Activated CD4-positive, alpha-beta T cell treated with anti-CD3 and anti-CD28 coated beads, Interleukin-2, amount 10 ng/mL, durations not matched to agents 24 days and 14 days (primary cell): ENCODE results near the gene SYTL2. TPM values are rescaled to one million over a fixed set of nuclear protein-coding genes. Genes with fewer than 3 reads are reported as not detected.
"Not testable (repeated sequence)": the region's sequence is repeated elsewhere in the genome, so short reads cannot be mapped to it uniquely, and the experiment has no call there.

Experiments
- DNase-seq: peaks from one replicate; pipeline ENCODE4 v3.0.0; 2022
- H3K27ac Mint-ChIP-seq: one replicate; pipeline ENCODE4 v1.8.0; 2022; ENCODE audit warnings: mild to moderate bottlenecking, mixed read lengths
- H3K27me3 Mint-ChIP-seq: one replicate; pipeline ENCODE4 v1.8.0; 2022; ENCODE audit warnings: mixed read lengths
- H3K36me3 Mint-ChIP-seq: one replicate; pipeline ENCODE4 v1.8.0; 2022; ENCODE audit warnings: low read depth, mild to moderate bottlenecking, mixed read lengths
- H3K4me1 Mint-ChIP-seq: one replicate; pipeline ENCODE4 v1.8.0; 2021; ENCODE audit warnings: mixed read lengths
- H3K4me3 Mint-ChIP-seq: one replicate; pipeline ENCODE4 v1.8.0; 2022; ENCODE audit warnings: mild to moderate bottlenecking, moderate library complexity, mixed read lengths
- H3K9me3 Mint-ChIP-seq: one replicate; pipeline ENCODE4 v1.8.0; 2021; ENCODE audit warnings: mixed read lengths
- intact Hi-C: fragments of 100-400 bp; cut with micrococcal nuclease; formaldehyde crosslinking; loops from one replicate; pipeline ENCODE4 v1.15.1; 2023
- total RNA-seq: library from RNA; stranded (reverse); gene quantifications from 2 replicates; pipeline ENCODE4 v1.2.3, GENCODE V29; 2022

The SYTL2 gene
- 13.9 and 14.3 TPM in 2 replicates for total RNA-seq

GRCh38 chr11:85810871-85811611 lies at the start of gene SYTL2:
TSS of gene SYTL2 (minus strand) at chr11:85811141. CDS start at chr11:85757725, 53,416 bp downstream.
- Mint-ChIP-seq H3K4me3 (peak within 1 kb of the TSS; percentile 90), H3K36me3 (peaks cover 3% of the 10 kb centered on the region), H3K4me1 (peaks cover 39% of the 10 kb centered on the region), H3K9me3 (no peaks in the 10 kb centered on the region), H3K27me3 (peaks cover 11% of the 10 kb centered on the region), H3K27ac (peak within 1 kb of the TSS; percentile 78)
- DNase-seq, result peak; percentile 95
- intact Hi-C loops, result loop anchor here (1.0 kb wide), 2 partner anchors 13 to 55 kb away; no protein-coding TSS in a partner anchor

- peaks cover 14% of the 10 kb centered on the region for H3K27me3 Mint-ChIP-seq
- H3K9me3 Mint-ChIP-seq, H3K36me3 Mint-ChIP-seq, H3K4me1 Mint-ChIP-seq, H3K27ac Mint-ChIP-seq, DNase-seq, H3K4me3 Mint-ChIP-seq: not testable (repeated sequence)
- intact Hi-C loops, result loop anchor here (5.0 to 10.0 kb wide), 4 partner anchors 185 to 585 kb away; no protein-coding TSS in a partner anchor
Observed at GRCh38 chr11:85859541-85859940, 48.6 kb upstream of the SYTL2 start.

- no peak for DNase-seq
- peaks cover 11% of the 10 kb centered on the region for H3K4me1 Mint-ChIP-seq
- intact Hi-C loops, result loop anchor here (5.0 to 10.0 kb wide), 4 partner anchors 188 to 588 kb away; no protein-coding TSS in a partner anchor
- H3K9me3 Mint-ChIP-seq, result no peaks in the 10 kb centered on the region
- no peak overlapping the region for H3K4me3 Mint-ChIP-seq
- H3K27me3 Mint-ChIP-seq, result peaks cover 5% of the 10 kb centered on the region
- no peak overlapping the region for H3K27ac Mint-ChIP-seq
- peaks cover 11% of the 10 kb centered on the region for H3K36me3 Mint-ChIP-seq
Observed at GRCh38 chr11:85857098-85857497, 46.2 kb upstream of the SYTL2 start.

GRCh38 chr11:85855341-85855656 lies 44.4 kb upstream of the SYTL2 start, which contains the start of gene CCDC83:
TSS of gene CCDC83 (plus strand) at chr11:85855383. CDS start at chr11:85865124, 9,741 bp downstream.
- no peaks in the 10 kb centered on the region for H3K9me3 Mint-ChIP-seq
- H3K4me1 Mint-ChIP-seq, result peaks cover 11% of the 10 kb centered on the region
- H3K4me3 Mint-ChIP-seq, result peak within 1 kb of the TSS; percentile 94
- intact Hi-C loops, result loop anchor here (1.0 to 10.0 kb wide), 11 partner anchors 28 to 964 kb away; partner anchors contain the start of gene HIKESHI
- peaks cover 16% of the 10 kb centered on the region for H3K36me3 Mint-ChIP-seq
- H3K27ac Mint-ChIP-seq, result peak within 1 kb of the TSS; percentile 96
- H3K27me3 Mint-ChIP-seq, result peaks cover under 1% of the 10 kb centered on the region
- DNase-seq, result no peak

- Mint-ChIP-seq H3K4me3 (peak overlapping the region; percentile 94), H3K27me3 (no peaks in the 10 kb centered on the region), H3K36me3 (peaks cover 19% of the 10 kb centered on the region), H3K4me1 (peaks cover 11% of the 10 kb centered on the region), H3K9me3 (no peaks in the 10 kb centered on the region), H3K27ac (peak overlapping the region; percentile 96)
- peak; percentile 98 for DNase-seq
- intact Hi-C loops, result loop anchor here (1.0 to 10.0 kb wide), 14 partner anchors 28 to 1063 kb away; partner anchors contain the start of gene HIKESHI
Observed at GRCh38 chr11:85854557-85855340, 43.8 kb upstream of the SYTL2 start.

GRCh38 chr11:85854212-85854556 lies 43.2 kb upstream of the SYTL2 start:
- Mint-ChIP-seq H3K9me3 (no peaks in the 10 kb centered on the region), H3K27me3 (no peaks in the 10 kb centered on the region), H3K4me1 (peaks cover 11% of the 10 kb centered on the region), H3K27ac (peak overlapping the region; percentile 96), H3K4me3 (peak overlapping the region; percentile 94), H3K36me3 (peaks cover 19% of the 10 kb centered on the region)
- DNase-seq, result no peak
- intact Hi-C loops, result loop anchor here (1.0 to 10.0 kb wide), 11 partner anchors 27 to 1063 kb away; partner anchors contain the start of gene HIKESHI

GRCh38 chr11:85853541-85853940 lies 42.6 kb upstream of the SYTL2 start:
- H3K36me3 Mint-ChIP-seq, result peaks cover 21% of the 10 kb centered on the region
- not testable (repeated sequence) for DNase-seq, H3K9me3 Mint-ChIP-seq, H3K4me3 Mint-ChIP-seq, H3K27me3 Mint-ChIP-seq, H3K27ac Mint-ChIP-seq
- peaks cover 11% of the 10 kb centered on the region for H3K4me1 Mint-ChIP-seq
- intact Hi-C loops, result loop anchor here (5.0 to 10.0 kb wide), 5 partner anchors 191 to 1064 kb away; no protein-coding TSS in a partner anchor

- H3K4me3 Mint-ChIP-seq, H3K27ac Mint-ChIP-seq, DNase-seq, H3K27me3 Mint-ChIP-seq, H3K9me3 Mint-ChIP-seq: not testable (repeated sequence)
- Mint-ChIP-seq H3K4me1 (peaks cover 11% of the 10 kb centered on the region), H3K36me3 (peaks cover 22% of the 10 kb centered on the region)
- intact Hi-C loops, result loop anchor here (5.0 to 10.0 kb wide), 5 partner anchors 192 to 1065 kb away; no protein-coding TSS in a partner anchor
Observed at GRCh38 chr11:85852754-85853153, 41.8 kb upstream of the SYTL2 start.

- no peak for DNase-seq
- Mint-ChIP-seq H3K36me3 (peaks cover 18% of the 10 kb centered on the region), H3K9me3 (peaks cover 6% of the 10 kb centered on the region), H3K4me1 (peaks cover 11% of the 10 kb centered on the region), H3K27ac (no peak overlapping the region), H3K4me3 (no peak overlapping the region), H3K27me3 (peaks cover 2% of the 10 kb centered on the region)
- intact Hi-C loops, result no loop called here
Observed at GRCh38 chr11:85848556-85848955, 37.6 kb upstream of the SYTL2 start.

- Mint-ChIP-seq H3K27me3 (peaks cover 2% of the 10 kb centered on the region), H3K4me3 (no peak overlapping the region), H3K27ac (no peak overlapping the region), H3K9me3 (peaks cover 6% of the 10 kb centered on the region), H3K36me3 (peaks cover 15% of the 10 kb centered on the region), H3K4me1 (peaks cover 14% of the 10 kb centered on the region)
- intact Hi-C loops, result no loop called here
- DNase-seq, result no peak
Observed at GRCh38 chr11:85848006-85848405, 37.1 kb upstream of the SYTL2 start.

GRCh38 chr11:85847436-85847835 lies 36.5 kb upstream of the SYTL2 start:
- Mint-ChIP-seq H3K27me3 (peaks cover 2% of the 10 kb centered on the region), H3K27ac (no peak overlapping the region), H3K4me3 (no peak overlapping the region)

GRCh38 chr11:85845124-85845631 lies 34.2 kb upstream of the SYTL2 start:
- peaks cover 11% of the 10 kb centered on the region for H3K36me3 Mint-ChIP-seq
- H3K27ac Mint-ChIP-seq, result no peak overlapping the region
- peaks cover 20% of the 10 kb centered on the region for H3K4me1 Mint-ChIP-seq
- H3K27me3 Mint-ChIP-seq, result peaks cover 2% of the 10 kb centered on the region
- no peak for DNase-seq
- intact Hi-C loops, result loop anchor here (2.0 kb wide), 1 partner anchor 18 kb away; no protein-coding TSS in a partner anchor
- H3K9me3 Mint-ChIP-seq, result peaks cover 24% of the 10 kb centered on the region
- no peak overlapping the region for H3K4me3 Mint-ChIP-seq

More at GRCh38 chr11:85847436-85847835, 36.5 kb upstream of the SYTL2 start:
- no peak for DNase-seq
- intact Hi-C loops, result no loop called here
- Mint-ChIP-seq H3K4me1 (peaks cover 14% of the 10 kb centered on the region), H3K9me3 (peaks cover 12% of the 10 kb centered on the region), H3K36me3 (peaks cover 18% of the 10 kb centered on the region)

- Mint-ChIP-seq H3K36me3 (peaks cover 16% of the 10 kb centered on the region), H3K9me3 (peaks cover 30% of the 10 kb centered on the region), H3K27me3 (peaks cover 2% of the 10 kb centered on the region), H3K4me1 (peaks cover 20% of the 10 kb centered on the region), H3K27ac (no peak overlapping the region), H3K4me3 (no peak overlapping the region)
- no peak for DNase-seq
- intact Hi-C loops, result loop anchor here (2.0 kb wide), 1 partner anchor 18 kb away; no protein-coding TSS in a partner anchor
Observed at GRCh38 chr11:85844439-85845123, 33.6 kb upstream of the SYTL2 start.
